ENCODE data around the gene TYSND1.
A peak's percentile ranks its signal among the peaks of the same experiment; 100 is the strongest.
"Not testable (repeated sequence)": the region's sequence is repeated elsewhere in the genome, so short reads cannot be mapped to it uniquely, and the experiment has no call there.

The TYSND1 gene

GRCh38 chr10:70166394-70166793 is 19.9 kb upstream of the TYSND1 start:
- no peak for DNase-seq (ENCODE audit: low read depth in 2 of 3, low spot score in 1 of 3)

- no peak for DNase-seq (ENCODE audit: low read depth in 2 of 3, low spot score in 1 of 3)
These were observed 17.7 kb upstream of the TYSND1 start for GRCh38 chr10:70164163-70164562.

- no peak for DNase-seq (ENCODE audit: low read depth in 2 of 3, low spot score in 1 of 3)
These were observed 16.9 kb upstream of the TYSND1 start for GRCh38 chr10:70163448-70163847.

GRCh38 chr10:70162892-70163201 is 16.3 kb upstream of the TYSND1 start:
- DNase-seq (ENCODE audit: low read depth in 2 of 3, low spot score in 1 of 3) = peak in 2 of 3 donors; percentile 62

- no peak for DNase-seq (ENCODE audit: low read depth in 2 of 3, low spot score in 1 of 3)
These were observed 15.8 kb upstream of the TYSND1 start for GRCh38 chr10:70162151-70162891.

GRCh38 chr10:70160798-70161197 is 14.3 kb upstream of the TYSND1 start:
- no peak for DNase-seq (ENCODE audit: low read depth in 2 of 3, low spot score in 1 of 3)

GRCh38 chr10:70159366-70159765 is 12.9 kb upstream of the TYSND1 start:
- DNase-seq (ENCODE audit: low read depth in 2 of 3, low spot score in 1 of 3) = not testable (repeated sequence)

- DNase-seq (ENCODE audit: low read depth in 2 of 3, low spot score in 1 of 3) = no peak
These were observed 11.6 kb upstream of the TYSND1 start for GRCh38 chr10:70158113-70158512.

GRCh38 chr10:70155255-70155838 is 8.8 kb upstream of the TYSND1 start:
- DNase-seq (ENCODE audit: low read depth in 2 of 3, low spot score in 1 of 3) = no peak

GRCh38 chr10:70148516-70148915 is 2.0 kb upstream of the TYSND1 start:
- no peak for DNase-seq (ENCODE audit: low read depth in 2 of 3, low spot score in 1 of 3)

- DNase-seq (ENCODE audit: low read depth in 2 of 3, low spot score in 1 of 3) = no peak
These were observed 742 bp upstream of the TYSND1 start for GRCh38 chr10:70147259-70147625.

GRCh38 chr10:70145666-70146488 is 623 bp downstream of the TYSND1 start:
- peak in 2 of 3 donors; percentile 53 to 62 for DNase-seq (ENCODE audit: low read depth in 2 of 3, low spot score in 1 of 3)

- no peak for DNase-seq (ENCODE audit: low read depth in 2 of 3, low spot score in 1 of 3)
These were observed 1.3 kb downstream of the TYSND1 start for GRCh38 chr10:70145166-70145665.

- DNase-seq (ENCODE audit: low read depth in 2 of 3, low spot score in 1 of 3) = no peak
These were observed 2.0 kb downstream of the TYSND1 start for GRCh38 chr10:70144372-70145110.

- no peak for DNase-seq (ENCODE audit: low read depth in 2 of 3, low spot score in 1 of 3)
These were observed 3.9 kb downstream of the TYSND1 start for GRCh38 chr10:70142555-70142954.

- DNase-seq (ENCODE audit: low read depth in 2 of 3, low spot score in 1 of 3) = no peak
These were observed 6.2 kb downstream of the TYSND1 start for GRCh38 chr10:70140297-70140696.

- no peak for DNase-seq (ENCODE audit: low read depth in 2 of 3, low spot score in 1 of 3)
These were observed 6.6 kb downstream of the TYSND1 start for GRCh38 chr10:70139997-70140250.

- DNase-seq (ENCODE audit: low read depth in 2 of 3, low spot score in 1 of 3) = no peak
These were observed 7.1 kb downstream of the TYSND1 start for GRCh38 chr10:70139151-70139996.

- DNase-seq (ENCODE audit: low read depth in 2 of 3, low spot score in 1 of 3) = no peak
These were observed 8.3 kb downstream of the TYSND1 start for GRCh38 chr10:70137927-70138883.

- DNase-seq (ENCODE audit: low read depth in 2 of 3, low spot score in 1 of 3) = no peak
These were observed 9.4 kb downstream of the TYSND1 start for GRCh38 chr10:70137135-70137534.
